Stimulated activated CD8-positive, alpha-beta memory T cell treated with anti-CD3 and anti-CD28 coated beads, Interleukin-7, amount 100 ng/mL, for 1 hour (primary cell): ENCODE results near the gene THRAP3.
"Not testable (repeated sequence)": the region's sequence is repeated elsewhere in the genome, so short reads cannot be mapped to it uniquely, and the experiment has no call there.

Experiments
- DNase-seq, 2 donors: peaks; one replicate each; pipeline ENCODE4 v3.0.0-alpha.2; 2020; ENCODE audit warnings: low read depth in 2 of 2

The THRAP3 gene

DNA sequence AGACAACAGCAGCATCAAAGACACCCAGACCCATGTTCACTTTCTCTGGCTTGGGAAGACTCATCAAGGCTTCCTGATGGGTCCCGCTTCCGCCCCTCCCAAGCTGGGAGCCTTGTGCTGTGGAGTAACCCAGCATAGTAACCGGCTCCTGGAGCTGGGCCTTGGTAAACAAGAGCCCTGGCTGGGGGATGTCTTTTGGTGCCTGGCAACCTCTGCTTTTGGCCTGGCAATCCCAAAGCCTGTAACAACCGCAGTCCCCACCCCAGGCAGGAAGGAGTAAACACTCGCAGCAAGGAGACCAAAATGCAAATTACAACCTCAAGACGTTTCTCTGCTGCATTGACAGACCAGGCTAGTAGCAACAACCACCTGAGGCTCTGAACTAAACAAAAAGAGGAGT, 16.9 kb upstream of the THRAP3 start:
- DNase-seq: no peak

DNA sequence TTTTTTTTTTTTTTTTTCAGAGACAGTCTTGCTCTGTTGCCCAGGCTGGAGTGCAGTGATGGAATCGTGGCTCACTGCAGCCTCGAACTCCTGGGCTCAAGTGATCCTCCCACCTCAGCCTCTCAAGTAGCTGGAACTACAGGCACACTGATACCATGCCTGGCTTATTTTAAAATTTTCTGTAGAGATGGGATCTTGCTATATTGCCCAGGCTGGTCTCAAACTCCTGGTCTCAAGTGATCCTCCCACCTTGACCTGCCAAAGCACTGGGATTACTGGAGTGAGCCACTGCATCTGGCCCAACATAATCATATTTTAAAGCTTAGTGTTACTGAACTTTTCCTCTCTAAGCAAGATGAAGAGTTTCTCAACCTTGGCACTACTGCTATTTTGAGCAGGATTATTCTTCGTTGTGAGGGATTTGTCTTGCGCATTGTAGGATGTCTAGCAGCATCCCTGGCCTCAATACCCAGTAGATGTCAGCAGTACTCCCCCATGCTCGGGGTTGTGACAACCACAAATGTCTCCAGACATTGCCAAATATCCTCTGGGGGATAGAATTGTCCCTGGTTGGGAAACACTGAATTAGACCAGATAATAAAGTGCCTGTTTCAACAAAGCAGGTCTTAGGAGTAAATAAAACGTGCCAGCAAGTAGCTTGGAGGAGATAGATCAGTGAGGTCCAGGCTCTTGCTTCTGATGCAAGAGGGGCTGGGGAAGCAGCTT, 15.1 kb upstream of the THRAP3 start:
- no peak for DNase-seq

DNA sequence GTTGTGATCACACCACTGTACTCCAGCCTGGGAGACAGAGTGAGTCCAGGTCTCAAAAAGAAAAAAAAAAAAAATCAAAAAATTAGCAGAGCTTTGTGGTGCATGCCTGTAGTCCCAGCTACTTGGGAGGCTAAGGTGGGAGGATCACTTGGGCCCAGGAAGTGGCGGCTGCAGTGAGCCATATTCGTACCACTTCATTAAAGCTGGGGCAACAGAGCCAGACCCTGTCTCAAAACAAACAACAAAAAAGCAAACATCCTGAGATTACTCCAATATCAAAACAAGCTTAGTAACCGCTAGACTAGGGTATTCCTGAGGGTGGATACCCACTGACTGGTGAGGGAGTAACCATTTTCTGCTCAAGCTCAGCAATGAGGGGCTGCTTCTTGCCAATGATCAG, 12.9 kb upstream of the THRAP3 start:
- DNase-seq: no peak

DNA sequence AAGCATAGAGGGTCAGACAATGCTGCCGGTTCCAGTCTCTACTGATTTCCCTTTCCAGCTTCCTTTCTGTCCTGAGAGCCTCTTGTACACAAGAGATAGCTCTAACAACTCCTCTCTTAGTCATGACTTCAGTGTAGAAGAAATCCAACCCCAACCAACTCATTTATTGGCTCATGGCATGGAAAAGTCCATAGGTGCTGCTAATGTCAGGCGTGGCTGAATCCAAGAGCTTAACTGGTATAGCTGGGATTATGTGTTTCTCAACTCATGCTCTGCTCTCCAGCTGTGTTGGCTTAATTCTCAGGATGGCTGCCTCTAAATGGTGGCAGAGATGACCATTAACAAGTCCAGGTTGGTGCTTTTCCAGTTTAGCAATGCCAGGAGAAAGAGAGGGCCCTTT, 12.4 kb upstream of the THRAP3 start:
- no peak for DNase-seq

DNA sequence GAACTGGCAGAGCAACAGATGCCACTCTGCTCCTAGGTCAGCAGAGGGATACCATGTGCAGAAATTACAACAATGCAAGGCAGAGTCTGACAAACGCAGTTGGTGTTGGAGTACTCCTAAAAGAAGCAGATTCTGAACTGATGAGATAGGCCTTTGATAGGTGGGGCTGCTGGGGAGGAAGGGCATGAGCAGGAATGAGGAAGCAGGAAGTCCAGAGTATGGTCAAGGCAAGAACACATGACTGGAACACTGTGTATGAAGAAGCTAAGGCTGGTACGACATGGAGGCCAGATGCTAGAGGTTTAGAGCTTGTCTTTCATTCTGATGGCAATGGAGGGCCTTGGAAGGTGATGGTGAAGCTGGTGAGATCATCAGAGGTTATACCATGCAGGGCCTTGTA, 11.5 kb upstream of the THRAP3 start:
- no peak for DNase-seq

DNA sequence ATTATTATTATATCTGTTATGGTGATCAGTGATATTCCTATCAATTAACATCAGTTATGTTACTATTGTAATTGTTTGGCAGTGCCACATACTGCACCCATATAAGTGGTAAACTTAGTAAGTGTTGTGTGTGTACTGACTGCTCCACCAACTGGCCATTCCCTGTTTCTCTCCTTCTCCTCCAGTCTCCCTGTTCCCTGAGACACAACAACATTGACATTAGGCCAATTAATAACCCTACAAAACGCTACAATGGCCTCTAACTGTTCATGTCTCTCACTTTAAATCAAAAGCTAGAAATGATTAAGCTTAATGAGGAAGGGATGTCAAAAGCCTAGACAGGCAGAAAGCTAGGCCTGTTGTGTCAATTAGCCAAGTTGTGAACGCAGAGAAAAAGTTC, 6.6 kb upstream of the THRAP3 start:
- no peak for DNase-seq

DNA sequence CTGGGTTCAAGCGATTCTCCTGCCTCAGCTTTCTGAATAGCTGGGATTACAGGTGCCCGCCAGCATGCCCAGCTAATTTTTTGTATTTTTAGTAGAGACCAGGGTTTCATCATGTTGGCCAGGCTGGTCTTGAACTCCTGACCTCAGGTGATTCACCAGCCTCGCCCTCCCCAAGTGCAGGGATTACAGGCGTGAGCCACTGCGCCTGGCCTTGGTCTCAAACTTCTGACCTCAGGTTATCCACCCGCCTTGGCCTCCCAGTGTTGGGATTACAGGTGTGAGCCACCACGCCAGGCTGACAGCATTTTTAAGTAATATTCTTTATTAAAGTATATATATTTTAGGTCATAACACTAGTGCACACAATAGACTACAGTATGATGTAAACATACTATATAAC, 2.3 kb upstream of the THRAP3 start:
- DNase-seq: not testable (repeated sequence)

DNA sequence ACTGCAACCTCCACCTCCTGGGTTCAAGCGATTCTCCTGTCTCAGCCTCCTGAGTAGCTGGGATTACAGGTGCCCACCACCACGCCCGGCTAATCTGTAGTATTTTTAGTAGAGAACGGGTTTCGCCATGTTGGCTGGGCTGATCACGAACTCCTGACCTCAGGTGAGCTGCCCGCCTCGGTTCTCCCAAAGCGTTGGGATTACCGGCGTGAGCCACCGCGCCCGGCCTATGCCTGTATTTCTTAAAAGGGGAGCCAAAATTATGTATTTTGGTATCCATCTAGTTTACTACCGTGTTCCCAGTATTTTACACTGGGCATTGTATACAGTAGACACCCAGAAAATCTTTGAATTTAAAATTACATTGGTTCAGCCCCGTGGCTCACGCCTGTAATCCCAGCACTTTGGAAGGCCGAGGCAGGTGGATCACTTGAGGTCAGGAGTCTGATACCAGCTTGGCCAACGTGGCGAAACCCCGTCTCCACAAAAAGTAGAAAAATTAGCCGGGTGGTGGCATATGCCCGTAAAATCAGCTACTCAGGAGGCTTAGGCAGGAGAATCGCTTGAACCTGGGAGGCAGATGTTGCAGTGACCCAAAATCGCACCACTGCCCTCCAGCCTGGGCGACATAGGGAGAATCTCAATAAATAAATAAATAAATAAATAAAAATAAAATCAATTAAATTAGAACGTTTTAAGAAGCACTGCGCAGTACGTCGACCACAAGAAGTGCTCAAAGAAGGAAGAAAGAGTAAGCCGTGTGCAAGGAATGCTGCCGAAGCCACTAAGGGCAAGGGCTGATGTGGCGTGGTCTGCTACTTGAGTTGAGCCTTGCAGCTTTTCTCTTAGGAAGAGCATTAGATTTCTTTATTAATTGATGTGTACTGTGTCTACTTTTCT, 1.5 kb upstream of the THRAP3 start:
- no peak for DNase-seq

DNA sequence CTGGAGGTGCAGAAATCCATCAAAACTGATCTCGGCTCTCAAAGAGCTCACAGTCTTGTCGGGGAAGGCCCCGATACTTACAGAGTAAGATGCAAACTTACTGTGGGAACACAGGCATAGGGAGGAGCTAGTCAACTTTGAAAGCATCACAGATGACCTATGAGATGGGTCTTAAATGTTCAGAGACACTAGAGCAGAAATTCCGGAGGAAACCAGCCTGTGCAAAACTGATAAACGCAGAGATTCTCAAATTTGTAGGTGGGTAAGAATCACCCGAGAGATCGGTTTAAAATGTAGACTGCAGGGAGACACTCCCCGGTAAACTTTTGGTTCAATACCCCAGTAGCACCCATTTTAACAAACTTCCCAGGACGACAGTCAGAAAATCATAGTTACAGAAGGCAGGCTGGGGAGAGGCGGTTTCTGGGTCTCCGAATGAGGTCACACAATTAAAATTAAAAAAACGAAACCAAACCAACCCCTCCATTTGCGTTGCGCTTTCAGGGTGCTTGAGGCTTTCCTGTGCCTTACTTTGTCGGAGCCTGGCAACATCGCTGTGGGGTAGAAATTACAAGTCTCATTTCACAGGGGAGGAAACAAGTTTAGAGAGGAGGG, 755 bp upstream of the THRAP3 start:
- no peak for DNase-seq

DNA sequence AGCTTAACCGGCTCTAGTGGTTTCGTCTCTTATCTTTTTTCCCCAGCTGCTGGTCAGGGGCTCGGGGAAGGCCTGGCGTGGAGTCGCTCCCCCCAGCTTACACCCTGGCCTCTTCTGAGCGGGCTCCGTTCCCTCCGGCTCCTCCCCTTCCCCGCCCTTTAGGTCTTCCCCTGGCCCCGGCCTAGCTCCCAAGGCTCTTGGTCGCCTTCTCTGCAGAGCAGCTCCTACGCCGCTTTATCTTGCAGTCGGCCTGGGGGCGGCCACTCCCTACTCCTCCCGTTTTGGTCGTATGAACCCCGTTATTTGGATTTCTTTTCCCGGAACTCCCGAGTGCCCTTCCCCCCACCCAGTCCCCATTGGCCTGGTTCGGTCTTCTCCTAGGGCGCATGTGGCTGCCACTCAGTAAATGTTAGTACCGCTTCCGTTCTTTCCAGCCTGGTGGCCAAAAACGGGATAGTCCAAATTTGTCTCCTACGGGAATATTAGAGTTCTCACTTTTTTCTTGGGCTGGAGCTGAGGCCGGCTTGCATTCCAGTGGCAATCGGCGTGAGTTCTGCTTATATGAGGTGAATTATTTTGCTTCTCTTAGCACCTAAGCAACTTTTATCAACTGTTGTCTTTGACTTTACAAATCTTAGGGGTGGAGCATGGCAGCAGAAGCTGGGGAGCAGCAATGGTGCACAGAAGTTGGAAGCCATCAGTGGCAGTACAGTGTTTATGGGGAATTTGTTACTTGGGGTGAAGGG, 467 bp downstream of the THRAP3 start:
- DNase-seq: peak in 1 of 2 donors; percentile 55

DNA sequence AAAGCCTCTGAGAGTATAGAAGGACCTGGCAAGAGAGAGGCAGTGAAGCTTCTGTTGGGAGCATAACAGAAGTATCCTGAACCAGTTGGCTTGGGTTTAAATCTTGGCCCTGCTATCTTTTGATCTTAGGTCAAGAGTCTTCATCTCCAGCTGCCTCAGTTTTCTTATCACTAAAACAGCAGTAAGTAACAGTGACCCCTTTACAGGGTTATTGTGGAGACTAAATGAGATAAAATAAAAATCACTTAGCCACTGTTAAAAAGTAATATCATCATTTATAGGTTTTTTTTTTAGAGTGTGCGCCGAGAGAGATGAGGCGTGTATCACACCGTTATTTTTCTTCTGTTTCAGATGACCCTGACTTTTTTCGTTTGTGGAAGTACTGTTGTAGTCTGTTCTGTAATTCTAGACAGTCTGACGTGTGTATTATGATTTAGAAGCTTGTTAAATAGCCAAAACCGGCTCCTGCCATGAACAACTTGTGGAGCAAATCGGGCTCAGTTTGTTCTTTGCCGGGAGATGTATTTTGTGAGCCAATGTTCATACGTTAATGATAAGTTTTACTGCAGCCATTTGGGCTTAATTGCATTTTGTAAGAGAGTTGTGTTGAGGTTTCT, 1.1 kb downstream of the THRAP3 start:
- no peak for DNase-seq

DNA sequence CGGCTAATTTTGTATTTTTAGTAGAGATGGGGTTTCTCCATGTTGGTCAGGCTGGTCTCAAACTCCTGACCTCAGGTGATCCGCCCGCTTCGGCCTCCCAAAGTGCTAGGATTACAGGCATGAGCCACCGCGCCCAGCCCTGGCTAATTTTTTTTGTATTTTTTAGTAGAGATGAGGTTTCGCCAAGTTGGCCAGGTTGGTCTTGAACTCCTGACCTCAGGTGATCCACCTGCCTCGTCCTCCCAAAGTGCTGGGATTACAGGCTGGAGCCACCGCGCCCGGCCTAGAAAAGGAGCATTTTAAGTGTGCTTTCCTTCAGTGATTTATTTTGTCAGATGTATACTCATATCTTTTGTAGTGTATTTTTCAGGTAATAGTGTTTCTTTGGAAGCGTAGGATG, 6.0 kb downstream of the THRAP3 start:
- not testable (repeated sequence) for DNase-seq

DNA sequence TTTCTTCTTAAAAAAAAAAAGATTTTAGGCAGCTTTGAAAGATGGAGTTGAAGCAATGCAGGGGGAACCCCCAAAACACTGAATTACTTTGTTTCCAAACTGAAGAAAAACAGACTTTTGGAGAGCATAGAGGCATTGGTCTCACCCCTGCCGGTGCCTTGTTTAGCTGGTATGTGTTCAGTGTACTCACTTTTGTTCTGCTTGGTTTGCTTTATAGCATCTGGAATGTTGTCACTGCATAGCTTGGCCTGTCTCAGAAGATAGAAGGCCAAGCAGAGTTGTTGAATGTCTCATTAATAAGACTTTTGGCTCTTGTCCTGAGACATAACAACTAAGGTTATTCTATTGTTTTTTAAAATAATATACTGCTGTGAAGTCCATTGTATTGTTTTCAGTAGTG, 6.9 kb downstream of the THRAP3 start:
- no peak for DNase-seq

DNA sequence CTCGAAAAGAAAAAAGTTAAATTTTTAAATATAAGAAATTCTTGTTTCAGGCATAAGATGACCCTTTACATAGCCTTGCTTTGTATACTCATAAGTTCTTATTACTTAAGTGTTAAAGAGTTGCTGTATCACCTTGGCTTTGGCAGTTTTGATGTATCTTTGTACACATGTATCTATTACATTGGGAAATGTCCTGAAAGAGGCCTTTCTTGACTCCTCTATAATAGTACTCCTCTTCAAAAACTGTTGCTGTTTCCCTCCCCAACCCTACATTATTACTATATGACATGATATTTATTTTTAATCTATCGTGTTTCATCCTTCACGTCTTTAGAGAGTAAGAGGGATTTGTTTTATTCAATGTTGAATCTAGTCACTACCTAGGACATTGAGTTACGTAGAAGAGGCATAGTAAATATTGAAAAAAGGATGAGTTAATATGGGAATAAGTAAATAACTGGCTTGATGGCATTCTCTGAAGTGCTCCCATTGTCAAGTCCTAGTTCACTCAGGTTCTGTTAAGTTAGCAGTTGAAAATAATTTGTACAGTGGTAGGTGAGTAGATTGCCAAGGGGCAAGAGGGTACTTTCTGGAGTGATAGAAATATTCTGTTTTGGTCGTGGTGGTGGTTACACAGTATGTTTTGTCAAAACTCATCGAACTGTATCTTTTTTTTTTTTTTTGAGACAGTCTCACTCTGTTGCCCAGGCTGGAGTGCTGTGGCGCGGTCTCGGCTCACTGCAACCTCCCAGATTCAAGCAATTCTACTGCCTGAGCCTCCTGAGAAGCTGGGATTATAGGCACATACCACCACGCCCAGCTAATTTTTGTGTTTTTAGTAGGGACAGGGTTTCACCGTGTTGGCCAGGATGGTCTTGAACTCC, 8.2 kb downstream of the THRAP3 start:
- DNase-seq: no peak

DNA sequence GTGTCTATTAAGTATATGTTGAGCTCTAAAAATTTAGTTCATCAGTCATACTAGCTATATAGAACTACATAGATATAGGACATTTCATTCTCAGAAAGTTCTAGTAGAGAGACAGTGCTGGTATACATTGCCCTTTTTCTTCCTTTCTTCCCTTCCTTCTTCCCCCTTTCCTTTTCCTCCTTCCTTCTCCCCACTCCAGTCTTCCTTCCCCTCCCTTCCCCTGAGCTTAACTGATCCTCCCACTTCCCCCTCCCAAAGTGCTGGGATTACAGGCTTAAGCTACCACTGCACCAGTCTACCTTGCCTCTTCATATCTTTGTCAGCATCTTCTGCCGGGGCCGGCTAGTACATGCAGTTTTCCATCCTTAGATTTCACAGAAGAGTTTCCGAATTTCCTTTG, 12.1 kb downstream of the THRAP3 start:
- DNase-seq: no peak

DNA sequence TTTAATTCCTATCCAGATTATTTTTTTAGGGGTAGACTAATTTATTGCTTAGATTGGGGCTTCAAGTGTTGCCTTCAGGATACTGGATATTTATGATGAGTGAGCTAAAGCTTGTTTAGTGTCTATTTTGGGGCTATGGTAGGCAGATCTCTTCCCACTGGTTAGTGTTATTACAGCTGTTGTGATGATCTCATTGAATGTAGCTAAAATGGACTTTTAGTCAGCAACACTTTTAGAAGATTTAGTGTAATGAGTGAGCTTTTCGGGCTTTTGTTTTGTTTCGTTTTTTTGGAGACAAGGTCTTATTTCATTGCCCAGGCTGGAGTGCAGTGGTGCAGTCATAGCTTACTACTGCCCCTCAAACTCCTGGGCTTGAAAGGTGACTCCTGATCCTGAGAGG, 14.2 kb downstream of the THRAP3 start:
- DNase-seq: no peak

DNA sequence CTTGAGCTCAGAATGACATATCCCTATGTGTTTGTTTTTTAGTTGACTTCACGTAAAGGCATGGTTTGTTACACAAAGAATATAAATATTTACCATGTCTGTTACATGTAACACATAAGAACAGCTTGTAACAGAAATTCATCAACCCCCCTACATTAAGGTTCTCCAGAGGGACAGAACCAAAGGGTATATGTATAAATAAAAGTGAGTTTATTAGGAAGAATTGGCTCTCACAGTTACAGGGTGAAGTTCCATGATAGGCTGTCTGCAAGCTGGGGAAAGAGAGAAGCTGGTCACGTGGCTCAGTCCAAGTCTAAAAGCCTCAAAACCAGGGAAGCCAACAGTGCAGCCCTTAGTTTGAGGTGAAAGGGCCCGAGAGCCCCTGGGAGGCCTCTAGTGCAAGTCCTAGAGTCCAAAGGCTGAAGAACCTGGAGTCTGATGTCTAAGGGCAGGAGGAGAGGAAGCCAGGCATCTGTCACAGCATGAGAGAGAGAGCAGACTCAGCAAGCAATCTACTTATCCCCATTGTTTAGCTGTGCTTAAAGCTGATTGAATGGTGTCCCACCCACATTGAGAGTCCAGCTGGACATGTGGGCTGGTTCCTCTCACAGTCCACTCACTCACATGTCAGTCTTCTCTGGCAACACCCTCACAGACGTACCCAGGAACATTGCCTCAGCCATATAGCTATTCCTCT, 15.8 kb downstream of the THRAP3 start:
- DNase-seq: no peak

DNA sequence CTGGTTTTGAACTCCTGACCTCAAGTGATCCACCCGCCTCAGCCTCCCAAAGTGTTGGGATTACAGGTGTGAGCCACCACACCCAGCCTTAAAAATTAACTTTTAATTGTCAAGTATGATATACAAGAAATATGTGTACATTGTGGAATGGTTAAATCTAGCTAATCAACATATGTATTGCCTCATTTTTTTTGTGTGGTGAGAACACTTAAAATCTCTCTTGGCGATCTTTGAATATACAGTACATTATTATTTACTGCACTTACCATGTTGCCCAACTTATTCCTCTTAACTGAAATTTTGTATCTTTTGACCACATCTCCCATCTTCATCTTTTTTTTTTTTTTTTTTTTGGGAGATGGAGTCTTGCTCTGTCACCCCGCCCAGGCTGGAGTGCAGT, 23.3 kb downstream of the THRAP3 start:
- DNase-seq: no peak

DNA sequence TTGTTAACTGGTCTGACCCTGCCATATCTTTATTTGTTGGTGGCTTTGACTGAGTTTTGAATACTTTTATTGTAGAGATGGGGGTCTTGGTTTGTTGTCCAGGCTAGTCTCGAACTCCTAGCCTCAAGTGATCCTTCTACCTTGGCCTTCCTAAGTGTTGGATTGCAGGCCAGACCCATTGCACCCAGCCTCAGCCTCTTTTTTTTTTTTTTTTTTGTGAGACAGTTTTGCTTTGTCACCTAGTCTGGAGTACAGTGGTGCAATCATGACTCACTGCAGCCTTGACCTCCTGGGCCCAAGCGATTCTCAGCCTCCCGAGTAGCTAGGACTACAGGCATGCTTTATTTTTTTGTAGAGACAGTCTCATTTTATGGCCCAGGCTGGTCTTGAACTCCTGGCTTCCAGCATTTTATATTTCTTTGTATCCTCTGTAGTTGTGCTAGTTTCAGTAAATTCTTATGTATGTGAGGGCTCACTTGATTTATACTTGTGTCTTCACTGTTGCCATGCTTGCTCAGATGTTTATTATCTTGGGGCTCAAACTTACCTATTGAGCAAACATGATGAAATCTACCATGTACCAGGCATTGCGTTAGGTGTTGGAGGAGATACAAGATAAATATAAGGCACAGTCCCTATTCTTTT, 24.1 kb downstream of the THRAP3 start:
- no peak for DNase-seq
